GM12872 (cell line): ENCODE measurements around the gene CNTNAP4.

Source experiments
- TF ChIP-seq, protein P1 (sequence below): IDR thresholded peaks from 3 replicates; pipeline ENCODE4 v1.5.1; 2011; ENCODE audit warnings: low read depth, mild to moderate bottlenecking, low read length, moderate library complexity; ENCODE audit not compliant: insufficient read depth

Gene CNTNAP4

DNA sequence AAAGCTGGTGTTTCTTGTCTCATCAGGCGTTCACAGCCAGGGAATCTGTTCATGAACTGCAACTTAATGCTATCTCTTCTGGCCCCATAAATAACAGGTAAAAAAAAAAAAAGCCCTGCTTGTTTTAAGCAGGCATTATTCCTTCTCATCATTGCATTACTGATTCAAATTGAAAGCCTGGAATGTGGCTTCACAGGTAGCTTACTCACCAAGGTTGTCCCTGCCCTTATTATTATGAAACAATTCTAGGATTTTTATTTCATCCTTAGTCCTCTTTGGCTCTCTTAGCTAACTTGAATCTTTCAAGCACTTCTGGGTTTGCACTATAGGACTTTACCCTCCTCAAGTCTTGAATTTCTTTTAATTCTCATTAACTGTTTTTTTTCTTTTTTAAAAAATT is 113.3 kb downstream of the CNTNAP4 start:
- TF ChIP-seq, protein P1, sequence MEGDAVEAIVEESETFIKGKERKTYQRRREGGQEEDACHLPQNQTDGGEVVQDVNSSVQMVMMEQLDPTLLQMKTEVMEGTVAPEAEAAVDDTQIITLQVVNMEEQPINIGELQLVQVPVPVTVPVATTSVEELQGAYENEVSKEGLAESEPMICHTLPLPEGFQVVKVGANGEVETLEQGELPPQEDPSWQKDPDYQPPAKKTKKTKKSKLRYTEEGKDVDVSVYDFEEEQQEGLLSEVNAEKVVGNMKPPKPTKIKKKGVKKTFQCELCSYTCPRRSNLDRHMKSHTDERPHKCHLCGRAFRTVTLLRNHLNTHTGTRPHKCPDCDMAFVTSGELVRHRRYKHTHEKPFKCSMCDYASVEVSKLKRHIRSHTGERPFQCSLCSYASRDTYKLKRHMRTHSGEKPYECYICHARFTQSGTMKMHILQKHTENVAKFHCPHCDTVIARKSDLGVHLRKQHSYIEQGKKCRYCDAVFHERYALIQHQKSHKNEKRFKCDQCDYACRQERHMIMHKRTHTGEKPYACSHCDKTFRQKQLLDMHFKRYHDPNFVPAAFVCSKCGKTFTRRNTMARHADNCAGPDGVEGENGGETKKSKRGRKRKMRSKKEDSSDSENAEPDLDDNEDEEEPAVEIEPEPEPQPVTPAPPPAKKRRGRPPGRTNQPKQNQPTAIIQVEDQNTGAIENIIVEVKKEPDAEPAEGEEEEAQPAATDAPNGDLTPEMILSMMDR = no peak

DNA sequence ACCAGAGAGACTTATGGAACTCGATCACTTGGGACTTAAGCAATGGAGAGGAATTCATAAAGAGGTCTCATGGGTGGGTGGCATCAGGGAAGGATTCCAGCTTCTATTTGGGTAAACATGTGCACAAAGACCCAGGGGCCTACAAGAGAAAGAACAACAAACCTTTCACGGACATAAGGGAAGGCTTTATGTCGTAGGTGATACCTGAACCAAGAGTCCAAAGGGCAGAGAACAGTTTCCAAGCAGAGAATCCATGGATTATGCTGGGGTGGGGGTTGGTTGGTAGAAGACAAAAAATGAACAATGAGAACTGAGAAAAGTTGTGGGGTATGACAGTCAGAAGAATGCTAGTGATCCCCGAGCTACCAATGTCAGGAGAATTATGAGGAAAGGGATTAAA is 119.8 kb downstream of the CNTNAP4 start:
- TF ChIP-seq, protein P1 = no peak

DNA sequence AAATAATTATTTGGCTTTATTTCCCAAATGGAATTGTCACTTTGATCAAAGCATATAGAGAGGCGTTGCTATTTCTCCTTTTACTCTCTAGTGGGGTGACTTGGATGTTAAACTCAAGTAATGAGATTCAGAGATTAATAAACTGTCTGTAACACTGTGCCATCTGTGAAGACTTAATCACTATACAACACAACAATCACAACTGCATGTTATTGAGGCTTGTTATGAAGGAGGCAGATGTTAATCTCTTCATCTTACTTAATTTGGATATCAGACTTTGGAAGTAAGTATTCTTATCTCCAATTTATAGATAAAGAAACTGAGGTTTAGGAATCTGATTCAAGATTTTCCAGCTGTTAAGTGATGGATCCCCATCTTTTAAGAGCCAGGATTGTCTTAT is 132.5 kb downstream of the CNTNAP4 start:
- TF ChIP-seq, protein P1 = no peak

DNA sequence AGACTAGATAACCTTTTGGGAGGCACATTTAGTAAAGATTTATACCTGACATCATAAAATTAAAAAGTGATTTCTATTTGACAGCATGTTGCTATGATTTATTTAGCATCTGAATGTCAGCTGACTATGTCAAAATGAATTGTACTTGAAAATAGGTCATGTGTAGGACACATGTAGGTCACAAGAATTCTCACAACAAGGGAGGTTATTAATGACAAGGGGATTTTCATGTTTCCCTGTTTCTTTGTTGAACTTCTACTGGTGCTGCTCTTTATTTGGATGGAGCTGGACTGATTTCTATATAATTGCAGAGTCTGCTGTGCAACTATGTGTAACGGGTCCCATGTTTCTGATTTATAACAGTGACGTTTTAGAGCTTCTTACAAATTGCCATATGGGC is 144.4 kb downstream of the CNTNAP4 start:
- TF ChIP-seq, protein P1 = no peak

DNA sequence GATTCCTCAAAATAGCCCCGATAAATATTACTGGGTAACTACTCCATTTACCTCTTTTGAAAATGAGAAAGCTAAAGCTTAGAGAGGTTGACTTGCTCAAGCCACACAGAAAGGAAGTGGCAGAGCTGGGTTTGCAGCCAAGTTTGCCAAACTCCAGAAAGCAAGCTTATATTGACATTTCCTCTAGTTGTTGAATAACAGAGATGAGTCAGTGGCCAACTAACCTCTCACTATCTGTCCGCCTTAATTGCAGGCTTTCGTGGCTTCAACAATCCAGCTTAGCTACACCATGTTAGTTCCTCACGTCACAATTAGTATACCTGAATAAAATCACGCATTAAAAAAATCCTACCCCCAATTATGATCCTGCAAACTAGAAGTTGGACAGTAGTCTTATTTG is 151.7 kb downstream of the CNTNAP4 start:
- TF ChIP-seq, protein P1 = no peak

DNA sequence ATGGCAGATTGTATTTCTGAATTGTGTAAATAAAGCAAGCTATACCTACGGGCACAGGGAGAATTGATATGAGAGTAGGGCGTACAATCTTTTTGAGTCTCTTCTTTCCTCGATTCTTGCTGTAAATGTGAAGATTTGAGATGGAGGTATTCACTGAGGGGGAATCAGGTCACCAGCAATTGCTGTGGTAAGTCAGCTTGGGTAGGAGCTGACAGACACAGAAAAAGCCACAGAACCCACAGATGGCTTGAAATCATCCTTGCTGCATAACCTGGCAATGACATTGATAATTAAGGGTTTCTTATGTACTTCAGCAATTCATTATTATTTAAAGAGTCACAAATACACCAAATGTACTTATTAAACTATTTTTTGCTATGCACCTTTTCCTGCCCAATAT is 164.2 kb downstream of the CNTNAP4 start:
- TF ChIP-seq, protein P1 = no peak

DNA sequence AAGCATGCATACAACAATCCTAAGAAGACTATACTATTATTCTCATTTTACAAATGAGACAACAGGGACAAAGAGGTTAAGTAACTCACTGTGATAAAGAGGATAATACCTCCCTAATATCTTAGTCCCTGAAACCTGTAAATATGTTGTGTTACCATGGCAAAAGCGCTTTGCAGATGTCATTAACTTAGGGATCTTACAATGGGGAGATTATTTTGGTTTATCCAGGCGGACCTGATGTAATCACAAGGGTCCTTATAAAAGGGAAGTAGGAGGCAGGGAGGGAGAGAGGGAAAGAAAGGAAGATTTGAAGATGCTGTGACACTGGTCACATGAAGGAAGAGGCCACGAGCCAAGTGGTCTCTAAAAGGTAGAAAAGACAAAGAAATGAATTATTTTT is 164.7 kb downstream of the CNTNAP4 start:
- TF ChIP-seq, protein P1 = no peak

DNA sequence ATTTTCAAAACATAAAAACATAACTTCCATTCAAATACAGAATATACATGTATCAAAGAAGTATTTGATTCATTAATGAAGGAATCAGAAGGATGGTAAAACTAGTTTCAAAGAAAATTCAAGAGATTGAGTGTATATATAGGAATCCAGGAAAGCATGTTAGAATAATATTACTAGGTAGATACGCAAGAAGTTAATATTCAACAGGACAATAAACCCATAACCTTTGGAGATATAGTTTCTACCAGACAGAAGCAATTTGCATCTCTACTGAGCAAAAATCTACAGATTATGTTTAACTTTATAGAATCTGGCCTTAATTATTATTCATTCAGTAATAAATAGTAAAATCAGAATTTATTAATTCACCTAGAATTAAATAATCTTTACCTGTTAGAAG is 166.8 kb downstream of the CNTNAP4 start:
- TF ChIP-seq, protein P1 = no peak
